BLaER1 (cell line): ENCODE results near the gene GLOD4.
A peak's percentile ranks its signal among the peaks of the same experiment; 100 is the strongest.
"Not testable (repeated sequence)": the region's sequence is repeated elsewhere in the genome, so short reads cannot be mapped to it uniquely, and the experiment has no call there.

Experiments
- H3K27ac ChIP-seq: shearing (Covaris generic); formaldehyde crosslinking; 2 replicates; pipeline ENCODE4 v1.8.1; 2022
- H3K27me3 ChIP-seq: shearing (Covaris generic); formaldehyde crosslinking; 2 replicates; pipeline ENCODE4 v1.8.1; 2022
- H3K36me3 ChIP-seq: shearing (Covaris generic); formaldehyde crosslinking; 2 replicates; pipeline ENCODE4 v1.8.1; 2022
- H3K4me1 ChIP-seq: shearing (Covaris generic); formaldehyde crosslinking; 2 replicates; pipeline ENCODE4 v1.8.1; 2022
- H3K4me2 ChIP-seq: shearing (Covaris generic); formaldehyde crosslinking; 2 replicates; pipeline ENCODE4 v1.8.1; 2022
- H3K4me3 ChIP-seq: shearing (Covaris generic); formaldehyde crosslinking; 2 replicates; pipeline ENCODE4 v1.8.1; 2022
- H3K9ac ChIP-seq: shearing (Covaris generic); formaldehyde crosslinking; 2 replicates; pipeline ENCODE4 v1.8.1; 2022
- H3K9me3 ChIP-seq: shearing (Covaris generic); formaldehyde crosslinking; 2 replicates; pipeline ENCODE4 v1.8.1; 2022
- H4K20me1 ChIP-seq: shearing (Covaris generic); formaldehyde crosslinking; 2 replicates; pipeline ENCODE4 v1.8.1; 2022
- Cebpa-rat ChIP-seq: shearing (Covaris generic); IDR thresholded peaks from 2 replicates; pipeline ENCODE4 v1.8.1; 2022

The GLOD4 gene

DNA sequence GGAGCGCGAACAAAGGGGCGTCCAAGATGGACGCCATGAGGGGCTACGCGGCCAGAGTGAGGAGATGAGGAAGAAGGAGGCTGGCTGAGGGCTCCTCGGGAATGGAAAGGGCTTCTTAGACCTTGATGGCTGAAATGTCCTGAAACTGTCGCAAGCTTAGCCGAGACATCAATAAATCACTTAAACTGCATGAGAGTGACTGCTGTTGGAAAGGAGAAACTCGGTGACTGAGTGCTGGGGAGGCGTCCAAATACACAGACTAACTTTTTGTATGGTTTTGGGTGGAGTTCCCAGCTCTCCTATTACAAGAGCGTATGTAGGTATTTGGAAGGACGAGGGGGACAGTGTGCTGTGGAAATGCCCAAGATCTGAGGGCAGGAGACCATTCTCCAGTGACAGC lies 28.7 kb downstream of the GLOD4 start:
- H3K27me3 ChIP-seq, result no peaks in the 10 kb centered on the region
- H3K9me3 ChIP-seq, result no peaks in the 10 kb centered on the region
- H3K4me2 ChIP-seq, result no peak overlapping the region
- H3K4me1 ChIP-seq, result peaks cover 31% of the 10 kb centered on the region
- H3K27ac ChIP-seq, result no peak overlapping the region
- no peak for TF ChIP-seq Cebpa-rat
- H3K4me3 ChIP-seq, result no peak overlapping the region
- H3K36me3 ChIP-seq, result peaks cover 43% of the 10 kb centered on the region
- H4K20me1 ChIP-seq, result peaks cover 28% of the 10 kb centered on the region
- no peak overlapping the region for H3K9ac ChIP-seq

DNA sequence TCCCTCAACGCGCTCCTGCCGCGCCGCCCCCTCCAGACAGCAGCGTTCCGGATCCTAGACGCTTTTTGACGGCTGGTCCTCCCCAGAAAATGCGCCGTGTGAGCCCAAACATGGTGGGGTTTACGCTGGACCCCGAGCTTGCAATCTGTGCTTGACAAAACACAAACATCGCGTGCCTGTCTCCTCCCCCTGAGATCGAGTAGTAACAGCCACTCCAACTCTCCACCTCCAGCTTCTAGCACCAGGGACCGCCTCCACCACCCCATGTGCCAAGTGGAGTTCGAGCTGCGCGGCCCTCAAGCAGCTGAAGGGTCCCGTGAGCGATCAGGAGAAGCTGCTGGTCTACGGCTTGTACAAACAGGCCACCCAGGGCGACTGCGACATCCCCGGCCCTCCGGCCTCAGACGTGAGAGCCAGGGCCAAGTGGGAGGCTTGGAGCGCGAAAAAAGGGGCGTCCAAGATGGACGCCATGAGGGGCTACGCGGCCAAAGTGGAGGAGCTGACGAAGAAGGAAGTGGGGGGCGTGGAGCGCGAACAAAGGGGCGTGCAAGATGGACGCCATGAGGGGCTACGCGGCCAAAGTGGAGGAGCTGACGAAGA lies 29.4 kb downstream of the GLOD4 start:
- H3K9me3 ChIP-seq, result no peaks in the 10 kb centered on the region
- peaks cover 38% of the 10 kb centered on the region for H3K4me1 ChIP-seq
- peaks cover 43% of the 10 kb centered on the region for H3K36me3 ChIP-seq
- peaks cover 35% of the 10 kb centered on the region for H4K20me1 ChIP-seq
- peak overlapping the region; percentile 85 for H3K4me3 ChIP-seq
- peak overlapping the region; percentile 96 for H3K9ac ChIP-seq
- no peaks in the 10 kb centered on the region for H3K27me3 ChIP-seq
- no peak for TF ChIP-seq Cebpa-rat
- peak overlapping the region; percentile 99 for H3K4me2 ChIP-seq
- H3K27ac ChIP-seq, result peak overlapping the region; percentile 97

DNA sequence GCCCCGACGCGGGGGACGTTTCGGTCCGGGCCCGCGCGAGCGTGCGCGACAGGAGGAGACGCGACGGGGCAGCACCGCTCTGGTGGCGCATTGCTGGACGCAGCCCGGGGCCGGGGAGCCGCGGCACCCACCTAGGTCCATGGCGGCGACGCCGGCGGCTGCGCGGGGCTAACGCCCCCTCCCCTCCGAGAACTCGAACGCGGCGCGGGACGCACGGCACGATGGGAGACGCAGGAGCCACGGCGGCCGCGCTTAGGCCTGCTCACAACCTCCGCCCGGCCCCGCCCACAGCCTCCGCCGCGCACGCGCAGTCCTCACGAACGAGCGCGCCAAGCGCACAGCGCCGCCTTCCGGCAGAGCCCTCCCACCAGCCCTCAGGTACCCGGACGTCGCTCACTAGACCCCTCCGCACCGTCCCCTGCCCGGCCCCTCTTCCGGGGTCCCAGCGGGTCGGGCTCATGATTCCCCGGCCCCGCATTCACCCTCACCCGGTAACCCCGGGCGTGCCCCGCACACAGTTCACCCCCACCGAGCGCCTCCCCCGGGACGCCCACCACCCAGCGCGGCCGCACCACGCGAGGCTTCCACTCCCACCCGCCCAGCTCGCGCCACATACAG lies 30.0 kb downstream of the GLOD4 start, which contains the start of gene GEMIN4:
Gene GEMIN4, minus strand, starts transcription at position 263 of the 618 bp plus-strand sequence. Its CDS starts 122 bp downstream, at position 141.
- Histone ChIP-seq H3K9ac (peak within 1 kb of the TSS; percentile 96), H3K4me3 (peak within 1 kb of the TSS; percentile 85), H3K4me1 (peaks cover 44% of the 10 kb centered on the region), H4K20me1 (peaks cover 41% of the 10 kb centered on the region), H3K27me3 (no peaks in the 10 kb centered on the region), H3K36me3 (peaks cover 43% of the 10 kb centered on the region), H3K27ac (peak within 1 kb of the TSS; percentile 97), H3K4me2 (peak within 1 kb of the TSS; percentile 99), H3K9me3 (no peaks in the 10 kb centered on the region)
- TF ChIP-seq Cebpa-rat, result no peak

DNA sequence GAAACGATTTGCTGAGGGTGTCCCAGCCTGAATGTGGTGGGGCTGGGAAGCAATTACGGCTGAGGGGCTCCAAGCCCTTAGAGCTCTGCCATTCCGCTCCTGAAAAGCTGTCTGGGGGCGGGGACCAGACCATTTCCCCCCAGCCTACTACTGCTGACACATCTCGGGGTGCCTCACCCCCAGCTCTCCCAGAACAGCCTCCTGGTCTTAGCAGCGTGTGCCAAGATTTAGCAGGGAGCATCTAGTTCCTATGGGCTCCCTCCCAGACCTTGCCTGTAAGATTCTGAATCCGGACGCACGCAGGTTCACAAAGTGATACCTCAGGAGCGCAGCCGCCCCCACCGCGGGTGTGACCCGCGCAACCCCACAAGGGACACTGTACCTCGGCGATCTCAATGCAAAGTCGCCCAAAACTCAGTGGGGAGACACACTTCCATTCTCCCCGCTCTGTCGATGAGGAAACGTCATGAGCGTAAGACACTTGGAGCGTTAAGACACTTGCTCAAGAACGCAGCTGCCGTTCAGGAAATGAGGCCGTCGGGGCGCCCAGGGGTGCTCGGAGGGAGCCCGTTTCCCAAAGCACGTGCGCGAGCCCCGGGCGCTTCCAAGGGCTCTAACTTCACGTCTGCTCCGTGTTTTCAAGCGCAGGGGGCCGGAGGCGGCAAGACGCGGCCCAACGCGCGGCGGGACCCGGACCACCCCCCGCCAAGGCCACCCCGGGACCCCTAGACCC lies 30.6 kb downstream of the GLOD4 start:
- peak overlapping the region; percentile 96 for H3K9ac ChIP-seq
- no peaks in the 10 kb centered on the region for H3K9me3 ChIP-seq
- H4K20me1 ChIP-seq, result peaks cover 47% of the 10 kb centered on the region
- TF ChIP-seq Cebpa-rat, result no peak
- H3K36me3 ChIP-seq, result peaks cover 43% of the 10 kb centered on the region
- peak overlapping the region; percentile 99 for H3K4me2 ChIP-seq
- H3K4me3 ChIP-seq, result peak overlapping the region; percentile 85
- H3K27me3 ChIP-seq, result no peaks in the 10 kb centered on the region
- H3K4me1 ChIP-seq, result peaks cover 51% of the 10 kb centered on the region
- peak overlapping the region; percentile 97 for H3K27ac ChIP-seq

DNA sequence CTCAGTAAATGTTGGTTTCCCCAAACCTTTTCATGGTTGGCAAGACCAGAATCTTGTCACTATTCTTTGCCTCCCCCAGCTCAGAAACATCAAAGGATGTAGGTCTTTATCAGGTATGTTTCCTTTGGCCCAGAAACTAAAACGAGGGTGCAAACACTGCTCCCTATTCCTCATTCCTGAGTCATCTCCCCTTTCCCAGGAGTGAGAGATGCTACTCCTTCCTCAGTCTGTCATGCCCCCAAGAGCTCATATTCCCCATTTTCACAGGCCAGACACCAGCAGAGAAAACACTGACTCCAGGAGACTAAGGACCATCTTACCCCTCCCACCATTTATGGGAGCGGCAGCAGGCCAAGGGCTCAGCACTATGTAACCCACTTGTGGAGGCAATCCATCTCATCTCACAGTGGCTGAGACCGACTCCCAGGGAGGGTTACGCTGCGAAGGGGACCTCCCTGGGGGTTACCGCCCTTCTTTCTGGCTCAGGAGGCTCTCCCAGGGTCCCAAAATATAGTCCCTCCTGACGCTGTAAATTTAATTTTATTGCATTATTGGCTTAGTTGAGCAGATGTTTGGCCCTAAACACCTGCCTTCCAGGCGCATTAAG lies 31.5 kb downstream of the GLOD4 start:
- TF ChIP-seq Cebpa-rat, result no peak
- Histone ChIP-seq H3K9ac (peak overlapping the region; percentile 96), H3K4me3 (peak overlapping the region; percentile 85), H3K9me3 (no peaks in the 10 kb centered on the region), H3K4me1 (peaks cover 60% of the 10 kb centered on the region), H3K36me3 (peaks cover 44% of the 10 kb centered on the region), H3K4me2 (peak overlapping the region; percentile 99), H3K27me3 (no peaks in the 10 kb centered on the region), H3K27ac (peak overlapping the region; percentile 97), H4K20me1 (peaks cover 56% of the 10 kb centered on the region)

DNA sequence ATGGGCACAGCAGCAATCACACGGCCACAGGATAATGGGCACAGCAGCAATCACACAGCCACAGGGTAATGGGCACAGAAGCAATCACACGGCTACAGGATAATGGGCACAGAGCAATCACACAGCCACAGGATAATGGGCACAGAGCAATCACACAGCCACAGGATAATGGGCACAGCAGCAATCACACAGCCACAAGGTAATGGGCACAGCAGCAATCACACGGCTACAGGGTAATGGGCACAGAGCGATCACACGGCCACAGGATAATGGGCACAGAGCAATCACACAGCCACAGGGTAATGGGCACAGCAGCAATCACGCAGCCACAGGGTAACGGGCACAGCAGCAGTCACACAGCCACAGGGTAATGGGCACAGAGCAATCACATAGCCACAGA lies 32.7 kb downstream of the GLOD4 start:
- Histone ChIP-seq H3K36me3 (peaks cover 56% of the 10 kb centered on the region), H4K20me1 (peaks cover 68% of the 10 kb centered on the region), H3K4me1 (peaks cover 61% of the 10 kb centered on the region), H3K4me2 (peak overlapping the region; percentile 99), H3K9ac (peak overlapping the region; percentile 96; the same call in 1 of the 2 replicates)
- H3K9me3 ChIP-seq, H3K27me3 ChIP-seq, H3K4me3 ChIP-seq, H3K27ac ChIP-seq: not testable (repeated sequence)

DNA sequence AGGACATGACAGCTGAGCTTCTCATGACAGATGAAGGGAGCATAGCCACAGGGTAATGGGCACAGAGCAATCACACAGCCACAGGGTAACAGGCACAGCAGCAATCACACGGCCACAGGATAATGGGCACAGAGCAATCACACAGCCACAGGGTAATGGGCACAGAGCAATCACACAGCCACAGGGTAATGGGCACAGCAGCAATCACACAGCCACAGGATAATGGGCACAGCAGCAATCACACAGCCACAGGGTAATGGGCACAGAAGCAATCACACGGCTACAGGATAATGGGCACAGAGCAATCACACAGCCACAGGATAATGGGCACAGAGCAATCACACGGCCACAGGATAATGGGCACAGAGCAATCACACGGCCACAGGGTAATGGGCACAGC lies 33.5 kb downstream of the GLOD4 start:
- H3K27me3 ChIP-seq, H3K9me3 ChIP-seq, H3K27ac ChIP-seq, H3K9ac ChIP-seq, H3K4me3 ChIP-seq: not testable (repeated sequence)
- Histone ChIP-seq H3K4me1 (peaks cover 61% of the 10 kb centered on the region), H3K36me3 (peaks cover 63% of the 10 kb centered on the region), H3K4me2 (peak overlapping the region; percentile 75; the same call in 1 of the 2 replicates), H4K20me1 (peaks cover 76% of the 10 kb centered on the region)

DNA sequence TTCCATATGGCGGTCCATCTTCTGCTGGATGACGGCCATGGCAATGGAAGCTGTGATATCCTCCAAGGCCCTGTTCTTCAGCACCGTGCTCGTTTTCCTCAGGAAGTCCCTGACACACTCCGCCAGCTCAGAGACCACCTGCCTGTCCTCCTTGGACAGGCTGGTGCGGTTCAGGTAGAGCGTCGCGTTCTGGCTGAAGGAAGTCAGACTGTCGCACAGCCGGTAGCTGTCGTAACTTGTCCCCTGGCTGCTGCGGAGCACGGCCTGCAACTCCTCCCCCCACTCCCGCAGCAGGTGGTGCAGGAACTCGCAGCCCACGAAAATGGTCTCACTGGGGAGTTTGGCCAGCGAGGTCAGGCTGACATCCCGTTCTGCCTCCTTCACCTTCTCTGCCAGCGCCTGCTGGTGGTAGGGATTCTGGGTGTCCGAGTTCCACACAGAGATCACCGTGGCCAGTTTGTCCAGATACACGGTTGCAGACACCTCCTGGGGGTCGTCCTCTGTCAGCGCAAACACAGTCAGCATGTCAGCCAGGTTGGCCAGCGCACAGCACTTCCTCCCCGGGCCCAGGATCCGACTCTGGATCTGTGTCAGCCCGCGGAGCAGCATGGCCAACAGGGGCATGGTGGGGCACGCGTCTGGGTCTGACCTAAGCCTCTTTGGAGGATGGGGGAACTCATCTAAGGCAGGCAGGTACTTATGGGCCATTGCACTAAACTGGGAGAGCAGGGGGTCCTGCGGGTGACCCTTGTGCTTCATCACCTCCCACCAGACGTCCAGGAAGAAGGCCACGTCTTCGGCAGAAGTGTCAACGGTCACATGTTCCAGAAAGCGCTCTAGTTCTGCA lies 35.1 kb downstream of the GLOD4 start:
- peak overlapping the region; percentile 51; the same call in 1 of the 2 replicates for H3K9ac ChIP-seq
- no peak for TF ChIP-seq Cebpa-rat
- peak overlapping the region; percentile 42 for H3K27ac ChIP-seq
- H3K4me1 ChIP-seq, result peaks cover 55% of the 10 kb centered on the region
- no peaks in the 10 kb centered on the region for H3K9me3 ChIP-seq
- 0 out of 2 replicates have a peak overlapping the region, but pooled peaks have one; percentile 5 for H3K4me3 ChIP-seq
- peaks cover 92% of the 10 kb centered on the region for H4K20me1 ChIP-seq
- peaks cover 79% of the 10 kb centered on the region for H3K36me3 ChIP-seq
- no peaks in the 10 kb centered on the region for H3K27me3 ChIP-seq
- peak overlapping the region; percentile 75 for H3K4me2 ChIP-seq

DNA sequence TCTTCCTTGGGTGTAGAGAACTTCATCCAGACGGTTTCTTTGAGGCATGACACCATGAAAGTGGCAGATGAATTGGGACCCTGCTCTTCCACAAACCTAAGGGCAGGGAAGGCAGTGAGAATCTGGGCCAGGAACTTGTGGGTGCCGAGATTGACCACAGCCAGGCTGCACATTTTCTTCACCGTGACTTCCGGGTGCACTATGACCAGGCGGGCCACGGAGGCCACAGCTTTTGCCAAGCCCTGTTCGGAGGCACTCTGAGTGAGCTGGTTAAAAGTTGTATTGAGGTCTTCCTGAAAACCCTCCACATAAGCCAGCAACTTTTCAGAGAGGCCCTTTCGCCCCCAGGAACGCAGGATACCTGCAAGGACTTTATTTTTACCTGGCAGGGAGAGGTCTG lies 35.9 kb downstream of the GLOD4 start:
- Histone ChIP-seq H4K20me1 (peaks cover 98% of the 10 kb centered on the region), H3K27me3 (no peaks in the 10 kb centered on the region), H3K9me3 (no peaks in the 10 kb centered on the region), H3K36me3 (peaks cover 88% of the 10 kb centered on the region), H3K4me3 (no peak overlapping the region), H3K4me2 (peak overlapping the region; percentile 75), H3K27ac (peak overlapping the region; percentile 42; the same call in 1 of the 2 replicates), H3K9ac (peak overlapping the region; percentile 51; the same call in 1 of the 2 replicates), H3K4me1 (peaks cover 62% of the 10 kb centered on the region)
- no peak for TF ChIP-seq Cebpa-rat
